LNCaP clone FGC (cell line): Measurements from ENCODE around the gene IGHMBP2.

ENCODE experiments used
- DNase-seq: peaks from one replicate; pipeline ENCODE4 v3.0.0-alpha.2; 2011; ENCODE audit warnings: low read depth
- H3K4me3 ChIP-seq: 2 replicates; pipeline ENCODE4 v1.5.1; 2011; ENCODE audit warnings: mild to moderate bottlenecking, low read depth, low read length, control low read depth
- CTCF ChIP-seq: IDR thresholded peaks from 2 replicates; pipeline ENCODE4 v1.5.1; 2012; ENCODE audit warnings: mild to moderate bottlenecking; ENCODE audit not compliant: control insufficient read depth, insufficient read depth; ENCODE audit errors: extremely low read depth

IGHMBP2 gene

GRCh38 chr11:68948496-68948895 is 44.8 kb downstream of the IGHMBP2 start:
- no peak for TF ChIP-seq CTCF
- DNase-seq: no peak
- no peak overlapping the region for H3K4me3 ChIP-seq

GRCh38 chr11:68948935-68949334 is 45.2 kb downstream of the IGHMBP2 start:
- no peak for DNase-seq
- no peak overlapping the region for H3K4me3 ChIP-seq
- TF ChIP-seq CTCF: no peak

- no peak for DNase-seq
- TF ChIP-seq CTCF: peak; percentile 19; the same call in 1 of the 2 replicates
- H3K4me3 ChIP-seq: no peak overlapping the region
Measured at GRCh38 chr11:68950270-68950669, 46.6 kb downstream of the IGHMBP2 start.

GRCh38 chr11:68950762-68951161 is 47.1 kb downstream of the IGHMBP2 start:
- DNase-seq: no peak
- TF ChIP-seq CTCF: no peak
- no peak overlapping the region for H3K4me3 ChIP-seq

- no peak for TF ChIP-seq CTCF
- no peak overlapping the region for H3K4me3 ChIP-seq
Measured at GRCh38 chr11:68954836-68955606, 51.3 kb downstream of the IGHMBP2 start.

GRCh38 chr11:68955607-68955958 is 51.9 kb downstream of the IGHMBP2 start:
- no peak overlapping the region for H3K4me3 ChIP-seq
- no peak for TF ChIP-seq CTCF

More at GRCh38 chr11:68954836-68955606, 51.3 kb downstream of the IGHMBP2 start:
- DNase-seq: no peak

GRCh38 chr11:68956142-68956541 is 52.5 kb downstream of the IGHMBP2 start:
- peak; percentile 27; the same call in 1 of the 2 replicates for TF ChIP-seq CTCF
- DNase-seq: no peak
- no peak overlapping the region for H3K4me3 ChIP-seq

More at GRCh38 chr11:68955607-68955958, 51.9 kb downstream of the IGHMBP2 start:
- no peak for DNase-seq
